Chondrocyte (in vitro differentiated cells): ENCODE measurements around the gene COLQ. TPM values are rescaled to one million over a fixed set of nuclear protein-coding genes. Genes with fewer than 3 reads are reported as not detected.
A peak's percentile ranks its signal among the peaks of the same experiment; 100 is the strongest.
"Not testable (repeated sequence)": the region's sequence is repeated elsewhere in the genome, so short reads cannot be mapped to it uniquely, and the experiment has no call there.

Experiments
- DNase-seq: peaks from one replicate; pipeline ENCODE4 v3.0.0; 2021; ENCODE audit warnings: mixed read lengths, low spot score
- H3K27ac Mint-ChIP-seq: one replicate; pipeline ENCODE4 v1.8.0; 2021; ENCODE audit warnings: mild to moderate bottlenecking, moderate library complexity, mixed read lengths; ENCODE audit not compliant: unreplicated experiment
- H3K27me3 Mint-ChIP-seq: 2 replicates; pipeline ENCODE4 v1.8.0; 2021; ENCODE audit warnings: low read depth, mixed read lengths
- H3K36me3 Mint-ChIP-seq: 2 replicates; pipeline ENCODE4 v1.8.0; 2021; ENCODE audit warnings: low read depth, mixed read lengths
- H3K4me1 Mint-ChIP-seq: 2 replicates; pipeline ENCODE4 v1.8.0; 2021; ENCODE audit warnings: low read depth, mild to moderate bottlenecking, mixed read lengths
- H3K4me3 Mint-ChIP-seq: one replicate; pipeline ENCODE4 v1.8.0; 2021; ENCODE audit warnings: mild to moderate bottlenecking, moderate library complexity, mixed read lengths; ENCODE audit not compliant: unreplicated experiment
- H3K9me3 Mint-ChIP-seq: 2 replicates; pipeline ENCODE4 v1.8.0; 2021; ENCODE audit warnings: low read depth, mixed read lengths
- total RNA-seq: library from RNA; stranded (reverse); gene quantifications from 3 replicates; pipeline ENCODE4 v1.2.1, GENCODE V29; 2021
- TF ChIP-seq, protein P1 (sequence below): fragments of 200-600 bp; sonication (generic); IDR thresholded peaks from 2 replicates; pipeline ENCODE4 v1.5.0; 2021; ENCODE audit warnings: antibody characterized with exemption, mild to moderate bottlenecking, moderate library complexity

COLQ gene
- total RNA-seq, 1 donor from 2014 or later = 4.2 TPM

DNA sequence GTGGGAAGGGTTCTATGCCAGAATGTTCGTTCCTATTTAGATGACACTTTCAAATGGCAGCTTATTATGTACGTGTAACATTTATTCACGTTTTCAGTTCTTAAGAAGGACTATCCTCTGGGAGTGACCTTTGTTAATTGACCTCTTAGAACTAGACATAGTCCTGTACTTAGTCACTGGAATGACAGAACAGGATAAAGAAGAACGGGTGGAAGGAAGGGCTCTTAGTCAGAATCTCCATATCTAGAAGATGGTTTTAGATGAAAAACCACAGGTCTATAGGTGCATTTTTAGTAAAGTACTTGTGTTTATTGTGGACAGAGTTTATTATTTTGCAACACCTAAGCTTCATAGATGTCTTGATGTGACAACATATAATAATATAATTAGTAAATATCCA lies 100.6 kb downstream of the COLQ start:
- Mint-ChIP-seq H3K4me3 (no peak overlapping the region), H3K27ac (no peak overlapping the region), H3K9me3 (no peaks in the 10 kb centered on the region), H3K4me1 (peaks cover 14% of the 10 kb centered on the region), H3K27me3 (no peaks in the 10 kb centered on the region), H3K36me3 (peaks cover 9% of the 10 kb centered on the region)
- TF ChIP-seq, protein P1, sequence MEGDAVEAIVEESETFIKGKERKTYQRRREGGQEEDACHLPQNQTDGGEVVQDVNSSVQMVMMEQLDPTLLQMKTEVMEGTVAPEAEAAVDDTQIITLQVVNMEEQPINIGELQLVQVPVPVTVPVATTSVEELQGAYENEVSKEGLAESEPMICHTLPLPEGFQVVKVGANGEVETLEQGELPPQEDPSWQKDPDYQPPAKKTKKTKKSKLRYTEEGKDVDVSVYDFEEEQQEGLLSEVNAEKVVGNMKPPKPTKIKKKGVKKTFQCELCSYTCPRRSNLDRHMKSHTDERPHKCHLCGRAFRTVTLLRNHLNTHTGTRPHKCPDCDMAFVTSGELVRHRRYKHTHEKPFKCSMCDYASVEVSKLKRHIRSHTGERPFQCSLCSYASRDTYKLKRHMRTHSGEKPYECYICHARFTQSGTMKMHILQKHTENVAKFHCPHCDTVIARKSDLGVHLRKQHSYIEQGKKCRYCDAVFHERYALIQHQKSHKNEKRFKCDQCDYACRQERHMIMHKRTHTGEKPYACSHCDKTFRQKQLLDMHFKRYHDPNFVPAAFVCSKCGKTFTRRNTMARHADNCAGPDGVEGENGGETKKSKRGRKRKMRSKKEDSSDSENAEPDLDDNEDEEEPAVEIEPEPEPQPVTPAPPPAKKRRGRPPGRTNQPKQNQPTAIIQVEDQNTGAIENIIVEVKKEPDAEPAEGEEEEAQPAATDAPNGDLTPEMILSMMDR = no peak
- DNase-seq = no peak

DNA sequence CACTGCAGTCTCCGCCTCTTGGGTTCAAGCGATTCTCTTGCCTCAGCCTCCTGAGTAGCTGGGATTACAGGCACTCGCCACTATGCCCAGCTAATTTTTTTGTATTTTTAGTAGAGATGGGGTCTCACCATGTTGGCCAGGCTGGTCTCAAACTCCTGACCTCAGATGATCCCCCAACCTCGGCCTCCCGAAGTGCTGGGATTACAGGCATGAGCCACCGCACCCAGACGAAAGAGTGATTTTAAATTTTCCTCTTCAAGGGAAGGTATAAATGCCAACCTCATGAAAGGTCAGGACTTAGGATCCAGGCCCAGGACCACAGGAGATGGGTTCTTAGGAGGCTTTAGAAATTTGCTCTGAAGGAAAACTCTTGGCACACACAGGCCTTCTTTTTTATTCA lies 110.5 kb downstream of the COLQ start:
- H3K9me3 Mint-ChIP-seq, H3K4me3 Mint-ChIP-seq, DNase-seq, H3K4me1 Mint-ChIP-seq, H3K27me3 Mint-ChIP-seq, H3K27ac Mint-ChIP-seq: not testable (repeated sequence)
- H3K36me3 Mint-ChIP-seq = peaks cover 34% of the 10 kb centered on the region

DNA sequence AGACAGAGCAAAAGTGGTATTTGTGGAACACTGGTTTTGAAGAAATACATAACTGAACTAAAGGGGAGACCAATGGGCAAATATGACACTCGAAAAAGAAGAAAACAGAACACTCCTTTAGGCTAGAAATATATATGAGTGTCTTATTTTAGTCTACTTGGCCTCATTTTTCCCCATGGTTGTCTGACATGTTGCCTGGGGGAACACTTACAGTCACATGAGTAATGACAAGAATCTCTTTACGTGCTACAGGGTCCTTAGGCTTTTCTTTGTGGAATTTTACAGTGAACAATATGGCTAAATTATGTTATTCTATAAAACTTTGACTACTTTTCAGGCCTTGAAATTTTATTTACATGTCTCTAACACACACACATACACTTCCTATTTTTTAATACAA lies 111.7 kb downstream of the COLQ start:
- Mint-ChIP-seq H3K4me1 (peaks cover 2% of the 10 kb centered on the region), H3K27ac (no peak overlapping the region), H3K27me3 (no peaks in the 10 kb centered on the region), H3K9me3 (no peaks in the 10 kb centered on the region), H3K36me3 (peaks cover 23% of the 10 kb centered on the region), H3K4me3 (no peak overlapping the region)
- TF ChIP-seq, protein P1 = no peak
- no peak for DNase-seq

DNA sequence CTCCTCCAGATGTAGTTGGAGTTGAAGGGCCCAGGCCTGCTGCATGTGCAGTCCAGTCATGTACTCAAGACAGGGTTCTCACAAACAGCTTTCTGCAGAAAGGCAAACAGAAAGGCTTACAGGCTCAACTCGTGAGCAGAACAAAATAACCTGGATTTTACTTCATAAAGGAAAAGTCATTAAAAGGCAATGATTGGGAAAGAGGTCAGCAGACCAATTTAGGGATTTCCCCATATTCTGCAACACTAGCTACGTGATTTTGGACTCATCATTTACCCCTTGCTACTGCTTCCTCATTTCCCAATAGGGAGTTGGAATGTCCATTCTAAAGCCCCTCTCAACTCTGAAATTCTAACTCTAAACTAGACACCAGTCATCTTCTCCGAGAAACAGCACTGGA lies 112.3 kb downstream of the COLQ start:
- DNase-seq = no peak
- Mint-ChIP-seq H3K4me3 (no peak overlapping the region), H3K27me3 (no peaks in the 10 kb centered on the region), H3K9me3 (no peaks in the 10 kb centered on the region), H3K4me1 (peaks cover 2% of the 10 kb centered on the region), H3K36me3 (peaks cover 20% of the 10 kb centered on the region), H3K27ac (no peak overlapping the region)
- TF ChIP-seq, protein P1 = no peak

DNA sequence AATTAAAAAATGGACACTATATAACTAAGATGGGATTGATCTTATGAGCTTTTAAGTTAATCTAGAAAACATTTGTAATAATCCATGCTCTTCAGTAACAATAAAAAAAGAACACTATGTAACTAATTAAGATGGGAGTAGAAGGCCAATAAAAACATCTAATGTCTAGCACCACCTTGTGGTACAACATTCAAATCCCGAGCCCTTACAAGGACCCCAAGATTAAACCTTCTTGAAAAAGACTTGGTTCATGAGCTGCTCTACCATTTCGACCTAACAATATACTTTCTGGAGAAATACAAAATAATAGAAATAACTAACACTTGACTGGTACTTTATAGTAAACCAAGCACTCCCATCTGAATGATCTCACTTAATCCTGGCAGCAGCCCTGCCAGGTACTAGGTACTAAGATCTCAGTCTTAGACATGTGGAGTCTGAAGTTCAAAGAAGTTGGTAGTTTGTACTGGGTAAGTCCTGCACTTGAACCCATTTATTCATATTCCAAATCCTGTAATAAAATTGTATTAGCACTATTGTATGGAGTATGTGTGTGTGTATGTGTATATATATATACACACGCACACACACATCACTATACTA lies 116.0 kb downstream of the COLQ start:
- H3K9me3 Mint-ChIP-seq = no peaks in the 10 kb centered on the region
- TF ChIP-seq, protein P1 = peak; percentile 88
- peaks cover 7% of the 10 kb centered on the region for H3K36me3 Mint-ChIP-seq
- H3K4me3 Mint-ChIP-seq = no peak overlapping the region
- no peaks in the 10 kb centered on the region for H3K27me3 Mint-ChIP-seq
- peaks cover 2% of the 10 kb centered on the region for H3K4me1 Mint-ChIP-seq
- H3K27ac Mint-ChIP-seq = no peak overlapping the region
- DNase-seq = no peak

DNA sequence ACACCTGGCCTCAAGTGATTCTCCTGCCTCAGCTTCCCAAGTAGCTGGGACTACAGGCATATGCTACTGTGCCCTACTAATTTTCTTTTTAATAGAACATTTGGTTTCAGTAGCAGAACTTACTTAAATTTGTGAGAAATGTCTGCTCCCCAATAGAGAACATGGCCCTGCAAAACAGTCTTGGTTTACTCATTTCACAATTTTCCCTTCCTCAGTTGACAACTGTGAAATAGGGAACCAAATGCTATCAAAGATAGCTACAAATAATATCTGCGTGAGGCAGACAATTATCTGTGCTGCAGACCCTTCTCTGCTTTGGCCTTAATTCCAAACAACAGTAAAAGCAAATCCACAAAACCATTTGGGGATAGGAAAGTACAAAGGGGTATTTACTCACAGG lies 116.7 kb downstream of the COLQ start:
- Mint-ChIP-seq H3K4me3 (no peak overlapping the region), H3K9me3 (no peaks in the 10 kb centered on the region), H3K4me1 (peaks cover 2% of the 10 kb centered on the region), H3K27me3 (no peaks in the 10 kb centered on the region), H3K27ac (no peak overlapping the region), H3K36me3 (peaks cover 3% of the 10 kb centered on the region)
- no peak for DNase-seq
- TF ChIP-seq, protein P1 = no peak
